Thoracic aorta (tissue), 2 donors: ENCODE data around the gene DLL4. TPM values are rescaled to one million over a fixed set of nuclear protein-coding genes. Genes with fewer than 3 reads are reported as not detected.

Source experiments
- ATAC-seq: fragments of 150-250 bp; one replicate; pipeline ENCODE4 v1.8.0; 2017; ENCODE audit warnings: low read depth; ENCODE audit not compliant: insufficient number of reproducible peaks, low FRiP score
- DNase-seq: peaks from one replicate; pipeline ENCODE4 v3.0.0-alpha.2; 2020; ENCODE audit warnings: low spot score
- H3K27ac ChIP-seq, 2 donors: fragments of 200-600 bp; sonication (generic); 1 replicate in 1 of 2; 2 replicates in 1 of 2; pipeline ENCODE4 v1.5.1; 2016; ENCODE audit warnings: mild to moderate bottlenecking in 2 of 2, moderate library complexity in 2 of 2
- H3K27me3 ChIP-seq: fragments of 200-600 bp; sonication (generic); replicated peaks from 2 replicates; pipeline ENCODE4 v1.6.0; 2016; ENCODE audit warnings: mild to moderate bottlenecking; ENCODE audit not compliant: insufficient read depth
- H3K36me3 ChIP-seq: fragments of 200-600 bp; sonication (generic); one replicate; pipeline ENCODE4 v1.5.1; 2016
- H3K4me1 ChIP-seq, 2 donors: fragments of 200-600 bp; sonication (generic); 1 replicate in 1 of 2; 2 replicates in 1 of 2; pipeline versions ENCODE4 v1.5.1 to v1.6.0; 2016; ENCODE audit warnings: low read depth in 2 of 2, mild to moderate bottlenecking in 1 of 2; ENCODE audit not compliant: control insufficient read depth in 1 of 2
- H3K4me3 ChIP-seq: fragments of 200-600 bp; sonication (generic); 2 replicates; pipeline ENCODE4 v1.5.1; 2016; ENCODE audit warnings: mild to moderate bottlenecking
- H3K9me3 ChIP-seq: fragments of 200-600 bp; sonication (generic); 2 replicates; pipeline ENCODE4 v1.5.1; 2016
- CTCF ChIP-seq: fragments of 200-600 bp; sonication (generic); IDR thresholded peaks from one replicate; pipeline ENCODE4 v1.5.1; 2019; ENCODE audit warnings: antibody characterized with exemption
- total RNA-seq, 2 donors: library from RNA; depleted of rRNA; stranded (reverse); fragments of >200 nt; gene quantifications; one replicate each; pipeline versions ENCODE4 v1.1.0 to v1.2.3, GENCODE V29; 2016

DLL4 gene
- total RNA-seq, 2 donors from 2014 or later = 6.2 to 13.0 TPM

GRCh38 chr15:40912478-40912877 is 16.7 kb upstream of the DLL4 start:
- Histone ChIP-seq H3K36me3 (no peaks in the 10 kb centered on the region), H3K27me3 (no peaks in the 10 kb centered on the region), H3K9me3 (no peaks in the 10 kb centered on the region), H3K4me1 (peaks cover 0 to 2% of the 10 kb centered on the region in 2 donors), H3K4me3 (no peak overlapping the region), H3K27ac (no peak overlapping the region)
- DNase-seq (no peak), ATAC-seq (no peak)
- no peak for TF ChIP-seq CTCF

- no peak for DNase-seq
These were observed 15.1 kb upstream of the DLL4 start for GRCh38 chr15:40914013-40914412.

GRCh38 chr15:40914486-40914885 is 14.7 kb upstream of the DLL4 start:
- Histone ChIP-seq H3K4me1 (no peaks in the 10 kb centered on the region), H3K27me3 (no peaks in the 10 kb centered on the region), H3K36me3 (no peaks in the 10 kb centered on the region), H3K9me3 (no peaks in the 10 kb centered on the region), H3K27ac (no peak overlapping the region), H3K4me3 (no peak overlapping the region)
- TF ChIP-seq CTCF = no peak
- ATAC-seq (no peak), DNase-seq (no peak)

More at GRCh38 chr15:40914013-40914412, 15.1 kb upstream of the DLL4 start:
- no peak for TF ChIP-seq CTCF
- no peak overlapping the region for H3K4me3 ChIP-seq
- no peaks in the 10 kb centered on the region for H3K9me3 ChIP-seq
- no peaks in the 10 kb centered on the region for H3K36me3 ChIP-seq
- no peak for ATAC-seq
- H3K4me1 ChIP-seq = no peaks in the 10 kb centered on the region
- H3K27ac ChIP-seq = no peak overlapping the region
- H3K27me3 ChIP-seq = no peaks in the 10 kb centered on the region

GRCh38 chr15:40915116-40915661 is 14.0 kb upstream of the DLL4 start:
- no peak for ATAC-seq
- H3K27me3 ChIP-seq = no peaks in the 10 kb centered on the region

GRCh38 chr15:40915679-40916078 is 13.5 kb upstream of the DLL4 start:
- ATAC-seq = no peak
- no peaks in the 10 kb centered on the region for H3K36me3 ChIP-seq
- DNase-seq = no peak
- H3K9me3 ChIP-seq = no peaks in the 10 kb centered on the region
- no peak overlapping the region for H3K27ac ChIP-seq
- H3K4me3 ChIP-seq = no peak overlapping the region
- H3K27me3 ChIP-seq = no peaks in the 10 kb centered on the region
- H3K4me1 ChIP-seq = no peaks in the 10 kb centered on the region
- TF ChIP-seq CTCF = no peak

More at GRCh38 chr15:40915116-40915661, 14.0 kb upstream of the DLL4 start:
- H3K36me3 ChIP-seq = no peaks in the 10 kb centered on the region
- no peaks in the 10 kb centered on the region for H3K4me1 ChIP-seq
- no peak for DNase-seq
- no peak for TF ChIP-seq CTCF
- no peaks in the 10 kb centered on the region for H3K9me3 ChIP-seq
- H3K27ac ChIP-seq = no peak overlapping the region
- H3K4me3 ChIP-seq = no peak overlapping the region
